GM21423 (cell line): Measurements from ENCODE around the gene CDHR1.

Source experiments
- ATAC-seq: cut with Tn5 transposase; IDR thresholded peaks from one replicate; pipeline ENCODE4 v1.9.1; 2021; ENCODE audit warnings: mild to moderate bottlenecking, moderate library complexity; ENCODE audit not compliant: unreplicated experiment

The CDHR1 gene

DNA sequence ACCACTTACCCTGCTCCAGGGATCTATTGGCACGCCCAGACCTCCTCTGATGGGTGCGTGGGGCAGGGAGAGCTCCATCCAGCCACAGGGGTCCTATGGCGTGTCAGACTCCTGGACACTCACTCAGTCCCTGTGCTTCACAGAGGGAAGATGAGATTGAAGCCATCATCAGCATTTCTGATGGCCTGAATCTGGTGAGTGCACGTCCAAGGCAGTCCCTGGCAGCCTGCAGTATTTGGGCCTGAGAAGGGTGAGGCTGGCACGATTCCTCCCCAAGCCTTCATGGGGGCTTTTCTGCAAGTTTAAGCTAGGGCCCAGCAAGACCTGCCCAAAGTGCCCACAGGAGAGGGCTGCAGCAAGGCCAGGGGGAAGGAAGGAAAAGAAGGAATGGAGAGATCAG lies 3.3 kb downstream of the CDHR1 start:
- ATAC-seq: no peak

DNA sequence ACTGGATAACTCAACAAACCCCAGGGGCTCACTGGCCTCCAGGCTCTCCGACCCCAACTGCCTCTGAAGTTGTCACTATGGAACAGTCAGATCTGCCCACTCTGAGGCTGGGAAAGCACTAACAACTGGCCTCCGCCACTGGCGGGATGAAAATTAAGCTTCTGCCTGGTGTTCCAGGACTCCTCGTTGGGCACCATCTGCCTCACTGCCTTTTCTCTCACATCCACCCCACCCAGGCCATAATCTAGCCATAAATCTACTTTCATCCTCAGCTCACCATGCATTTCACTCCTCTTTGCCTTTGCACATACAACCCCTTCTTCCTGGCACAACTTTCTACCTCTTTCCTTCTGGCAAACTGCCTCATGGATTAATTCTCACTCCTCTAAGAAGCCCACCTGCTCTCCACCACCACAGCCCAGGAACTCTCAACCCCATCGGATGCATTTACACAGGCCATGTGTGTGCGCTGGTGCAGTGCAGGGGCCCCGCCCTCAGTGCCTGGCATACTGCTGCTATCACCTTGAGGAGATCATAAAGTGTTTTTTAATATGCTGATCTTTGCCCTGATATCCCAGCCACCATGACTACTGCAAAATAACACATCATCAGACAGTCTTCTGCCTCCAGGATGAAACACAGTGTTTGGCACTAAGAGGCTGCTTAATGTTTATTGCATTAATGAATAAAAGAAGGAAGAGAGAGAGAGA lies 4.0 kb downstream of the CDHR1 start:
- no peak for ATAC-seq

DNA sequence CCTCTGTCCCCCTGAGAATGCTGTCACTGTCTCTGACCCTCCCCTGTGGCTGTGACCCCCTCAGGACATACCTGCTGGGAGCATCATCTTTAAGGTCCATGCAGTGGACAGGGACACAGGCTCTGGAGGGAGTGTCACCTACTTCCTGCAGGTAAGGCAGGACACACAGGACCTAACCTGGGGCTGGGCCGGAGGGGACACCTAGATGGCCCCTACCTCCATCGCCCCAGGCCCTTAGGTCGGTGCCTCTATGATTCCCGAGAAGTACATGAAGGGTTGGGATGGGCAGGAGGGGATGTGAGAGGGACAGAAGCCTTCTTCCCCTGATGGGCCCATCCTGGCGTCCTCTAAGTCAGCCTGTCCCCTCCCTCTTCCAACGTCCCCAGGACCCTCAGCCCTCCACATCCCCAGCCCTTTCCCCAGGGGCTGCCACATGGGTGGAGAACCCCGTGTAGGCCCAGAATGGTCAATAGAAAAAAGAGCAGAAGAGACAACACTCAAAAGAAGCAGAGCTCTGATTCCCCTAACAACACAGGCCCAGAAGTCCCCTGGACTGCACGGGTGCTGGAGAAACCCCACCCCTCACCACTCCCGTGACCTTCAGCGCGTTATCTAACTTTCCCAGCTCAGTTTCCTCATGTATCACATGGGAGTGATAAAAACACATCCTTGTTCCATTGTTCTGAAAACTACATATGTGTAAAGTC lies 6.4 kb downstream of the CDHR1 start:
- ATAC-seq: no peak

- ATAC-seq: no peak
Observed at GRCh38 chr10:84201244-84201606, 6.9 kb downstream of the CDHR1 start.

DNA sequence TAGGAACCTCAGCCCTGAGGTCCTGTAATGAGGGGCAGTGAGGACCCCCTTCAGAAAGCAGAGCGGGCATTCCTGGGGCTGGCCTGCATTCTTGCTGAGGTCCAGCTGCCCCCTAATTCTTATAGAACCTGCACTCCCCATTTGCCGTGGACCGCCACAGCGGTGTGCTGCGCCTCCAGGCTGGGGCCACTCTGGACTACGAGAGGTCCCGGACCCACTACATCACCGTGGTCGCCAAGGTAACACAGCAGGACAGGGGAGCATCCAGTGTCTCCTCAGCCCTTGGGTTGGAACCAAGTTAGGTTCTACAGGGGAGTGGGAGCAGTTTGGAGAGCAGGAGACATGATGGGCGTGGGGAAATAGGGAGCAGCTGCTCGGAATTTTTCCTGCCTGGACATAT lies 7.3 kb downstream of the CDHR1 start:
- no peak for ATAC-seq

GRCh38 chr10:84202349-84202748 lies 8.0 kb downstream of the CDHR1 start:
- ATAC-seq: no peak

- peak; percentile 63 for ATAC-seq
Observed at GRCh38 chr10:84204122-84204521, 9.8 kb downstream of the CDHR1 start.

DNA sequence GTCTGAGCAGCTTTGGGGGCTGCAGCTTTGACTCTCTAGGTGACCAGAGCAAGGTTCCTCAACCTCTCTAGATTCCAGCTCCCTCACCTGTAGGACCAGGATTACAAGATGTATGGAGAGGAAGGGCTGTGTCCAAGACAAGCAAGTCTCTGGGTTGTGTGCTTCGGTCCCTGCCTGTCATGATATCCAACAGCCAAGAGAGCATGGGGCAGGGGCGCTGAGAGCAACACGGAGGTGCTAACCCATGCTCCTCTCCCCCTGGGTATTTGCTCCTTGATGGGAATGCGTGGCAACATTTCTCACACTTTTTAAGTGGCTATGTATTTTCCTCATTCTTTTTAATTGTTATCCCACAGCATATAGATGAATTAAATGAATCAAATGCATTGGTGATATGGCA lies 10.3 kb downstream of the CDHR1 start:
- ATAC-seq: no peak

DNA sequence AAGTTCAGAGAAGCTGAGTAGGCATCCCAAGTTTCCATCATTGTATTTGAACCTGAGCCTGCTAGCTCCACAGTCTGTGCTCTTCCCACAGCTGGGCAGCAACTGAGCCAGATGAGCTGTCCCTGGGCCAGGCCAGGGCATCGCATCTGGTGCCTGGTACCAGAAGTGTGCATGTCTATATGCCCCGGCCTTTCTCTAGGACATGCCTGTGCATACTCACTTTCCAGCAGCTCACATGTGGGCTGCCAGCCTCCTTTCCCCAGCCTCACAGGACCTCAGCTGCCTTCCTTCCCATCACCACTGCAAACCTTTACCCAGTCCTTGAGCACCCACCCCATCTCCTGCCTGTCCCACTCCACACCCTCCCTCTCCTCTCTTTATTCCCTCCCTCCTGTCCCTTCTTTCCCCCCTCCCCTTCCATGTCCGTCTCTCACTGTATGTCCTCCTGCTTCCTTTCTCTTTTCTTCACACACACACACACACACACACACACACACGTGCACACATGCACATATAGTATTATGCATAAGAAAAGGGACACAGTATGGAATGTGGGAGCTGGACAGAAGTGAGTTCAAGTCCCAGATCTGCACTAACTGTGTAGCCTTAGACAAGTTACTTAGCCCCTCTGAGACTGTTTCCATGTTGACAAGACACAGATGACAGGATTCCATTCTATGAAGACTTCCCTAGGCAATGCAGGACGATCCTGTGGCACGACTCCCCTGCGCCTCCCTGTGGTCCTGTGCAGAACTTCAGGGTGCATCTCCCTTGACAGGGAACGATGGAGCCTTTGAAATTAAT lies 10.9 kb downstream of the CDHR1 start:
- ATAC-seq: peak; percentile 72

GRCh38 chr10:84205853-84206525 lies 11.7 kb downstream of the CDHR1 start:
- ATAC-seq: no peak

DNA sequence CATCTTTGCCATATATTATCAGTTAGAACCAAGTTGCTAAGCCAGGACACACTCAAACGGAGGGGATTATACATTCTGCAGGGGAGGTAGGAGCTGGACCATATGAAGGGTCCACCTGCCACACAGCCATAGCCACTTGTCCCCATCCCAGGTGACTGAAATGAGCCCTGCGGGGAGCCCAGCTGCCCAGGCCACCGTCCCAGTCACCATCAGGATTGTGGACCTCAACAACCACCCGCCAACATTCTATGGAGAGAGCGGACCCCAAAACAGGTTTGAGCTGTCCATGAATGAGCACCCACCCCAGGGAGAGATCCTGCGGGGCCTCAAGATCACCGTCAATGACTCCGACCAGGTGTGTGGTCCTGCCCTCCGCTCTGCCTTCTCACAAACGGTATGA lies 13.7 kb downstream of the CDHR1 start:
- ATAC-seq: no peak

- ATAC-seq: no peak
Observed at GRCh38 chr10:84211566-84211965, 17.2 kb downstream of the CDHR1 start.

GRCh38 chr10:84212014-84212413 lies 17.7 kb downstream of the CDHR1 start:
- ATAC-seq: no peak

DNA sequence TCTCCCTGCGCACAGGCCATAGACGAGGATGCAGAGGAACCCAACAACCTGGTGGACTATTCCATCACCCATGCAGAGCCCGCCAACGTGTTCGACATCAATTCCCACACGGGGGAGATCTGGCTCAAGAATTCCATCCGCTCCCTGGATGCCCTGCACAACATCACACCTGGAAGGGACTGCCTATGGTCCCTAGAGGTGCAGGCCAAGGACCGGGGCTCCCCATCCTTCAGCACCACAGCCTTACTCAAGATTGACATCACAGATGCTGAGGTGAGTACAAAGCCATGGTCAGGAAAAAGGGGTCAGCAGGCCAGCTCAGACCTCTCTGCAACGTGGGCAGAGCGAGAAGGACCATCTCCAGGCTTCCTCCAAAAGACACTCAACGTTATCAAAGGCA lies 18.7 kb downstream of the CDHR1 start:
- ATAC-seq: no peak

- ATAC-seq: no peak
Observed at GRCh38 chr10:84214046-84214572, 19.8 kb downstream of the CDHR1 start.

- ATAC-seq: peak; percentile 81
Observed at GRCh38 chr10:84214612-84215235, 20.4 kb downstream of the CDHR1 start.

DNA sequence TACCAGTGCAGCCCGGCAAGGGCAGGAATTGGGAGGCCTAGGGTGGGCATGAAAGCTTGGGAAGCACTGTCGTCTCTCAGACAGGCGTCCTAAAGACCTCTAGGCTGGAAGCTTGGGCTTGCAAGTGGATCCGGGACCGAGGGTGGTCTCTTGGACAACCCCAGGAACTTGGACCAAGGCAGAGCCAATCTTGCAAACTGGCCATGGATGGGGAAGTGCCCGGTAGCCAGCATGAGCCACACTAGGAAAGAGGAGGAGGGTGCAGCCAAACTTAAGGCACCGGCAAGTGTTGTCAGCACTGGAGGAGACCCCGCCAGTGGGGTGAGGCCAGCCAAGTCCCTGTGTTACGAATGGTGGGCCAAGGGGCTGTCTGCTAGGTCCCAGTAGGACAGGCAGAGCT lies 22.5 kb downstream of the CDHR1 start:
- no peak for ATAC-seq

GRCh38 chr10:84217746-84218145 lies 23.4 kb downstream of the CDHR1 start:
- no peak for ATAC-seq

- no peak for ATAC-seq
Observed at GRCh38 chr10:84221916-84222315, 27.6 kb downstream of the CDHR1 start.

GRCh38 chr10:84224411-84225028 lies 30.2 kb downstream of the CDHR1 start:
- ATAC-seq: no peak
